Endodermal cell (in vitro differentiated cells): ENCODE measurements around the gene CENPP. TPM values are rescaled to one million over a fixed set of nuclear protein-coding genes. Genes with fewer than 3 reads are reported as not detected.

Source experiments
- DNase-seq: peaks from one replicate; pipeline ENCODE4 v3.0.0-alpha.2; 2017
- H3K27ac ChIP-seq: 2 replicates; pipeline ENCODE4 v1.5.1; 2013; ENCODE audit warnings: mild to moderate bottlenecking, low read depth, low read length, moderate library complexity
- H3K27me3 ChIP-seq: 2 replicates; pipeline ENCODE4 v1.6.1; 2013; ENCODE audit warnings: mild to moderate bottlenecking, low read length, moderate library complexity; ENCODE audit not compliant: insufficient read depth, control insufficient read depth, poor library complexity, severe bottlenecking
- H3K36me3 ChIP-seq: 2 replicates; pipeline ENCODE4 v1.7.0; 2013; ENCODE audit warnings: mild to moderate bottlenecking, low read length, moderate library complexity; ENCODE audit not compliant: control insufficient read depth, insufficient read depth
- H3K4me1 ChIP-seq: one replicate; pipeline ENCODE4 v1.7.0; 2013; ENCODE audit warnings: low read length; ENCODE audit not compliant: control insufficient read depth, insufficient read depth
- H3K4me3 ChIP-seq: 2 replicates; pipeline ENCODE4 v1.5.1; 2013; ENCODE audit warnings: mild to moderate bottlenecking, low read length, moderate library complexity
- H3K9ac ChIP-seq: 2 replicates; pipeline ENCODE4 v1.6.1; 2013; ENCODE audit warnings: mild to moderate bottlenecking, low read length, moderate library complexity; ENCODE audit not compliant: poor library complexity, severe bottlenecking; ENCODE audit errors: extremely low read depth
- H3K9me3 ChIP-seq: 2 replicates; pipeline ENCODE4 v1.6.1; 2013; ENCODE audit warnings: mild to moderate bottlenecking, low read length, moderate library complexity; ENCODE audit not compliant: control insufficient read depth
- H3K27ac Mint-ChIP-seq: 2 replicates; pipeline ENCODE4 v1.8.0; 2020; ENCODE audit warnings: mixed read lengths
- H3K27me3 Mint-ChIP-seq: 2 replicates; pipeline ENCODE4 v1.8.0; 2021; ENCODE audit warnings: mild to moderate bottlenecking, mixed read lengths; ENCODE audit not compliant: insufficient read depth
- H3K36me3 Mint-ChIP-seq: 2 replicates; pipeline ENCODE4 v1.8.0; 2020; ENCODE audit warnings: low read depth, mixed read lengths
- H3K4me1 Mint-ChIP-seq: 2 replicates; pipeline ENCODE4 v1.8.0; 2020; ENCODE audit warnings: mixed read lengths
- H3K4me3 Mint-ChIP-seq: 2 replicates; pipeline ENCODE4 v1.8.0; 2020; ENCODE audit warnings: mild to moderate bottlenecking, moderate library complexity, mixed read lengths
- H3K9me3 Mint-ChIP-seq: 2 replicates; pipeline ENCODE4 v1.8.0; 2020; ENCODE audit warnings: mild to moderate bottlenecking, mixed read lengths
- WGBS, 2 experiments: methylation state at CpG; one replicate each; pipeline versions ENCODE4 v1.1.5 to v1.1.7; 2013; ENCODE audit warnings: missing lambda C conversion rate in 2 of 2, mixed read lengths in 1 of 2; ENCODE audit not compliant: insufficient coverage in 1 of 2, insufficient read length in 1 of 2; 5-methylcytosine and 5-hydroxymethylcytosine counted together
- microRNA-seq: library from miRNA; unstranded; fragments of <30 nt; microRNA quantifications from one replicate; pipeline ENCODE4 v1.2.0, GENCODE V29; 2020; ENCODE audit warnings: borderline microRNAs expressed
- total RNA-seq, 2 donors: library from RNA; stranded (reverse); fragmentation: NEBNext Ultra II Directional in 1 of 2; extraction: Animal tissue kit (Norgen Biotek cat#: 25700) in 1 of 2; gene quantifications; 2 replicates in 1 of 2; 3 replicates in 1 of 2; pipeline ENCODE4 v1.2.1, GENCODE V29; 2021
- TF ChIP-seq, protein P1 (sequence below): fragments of 200-600 bp; sonication (generic); conservative IDR thresholded peaks from 2 replicates; pipeline ENCODE4 v1.5.0; 2021; ENCODE audit warnings: antibody characterized with exemption, mild to moderate bottlenecking

CENPP gene
- total RNA-seq, 2 donors from 2014 or later: 8.2 to 9.2 TPM

DNA sequence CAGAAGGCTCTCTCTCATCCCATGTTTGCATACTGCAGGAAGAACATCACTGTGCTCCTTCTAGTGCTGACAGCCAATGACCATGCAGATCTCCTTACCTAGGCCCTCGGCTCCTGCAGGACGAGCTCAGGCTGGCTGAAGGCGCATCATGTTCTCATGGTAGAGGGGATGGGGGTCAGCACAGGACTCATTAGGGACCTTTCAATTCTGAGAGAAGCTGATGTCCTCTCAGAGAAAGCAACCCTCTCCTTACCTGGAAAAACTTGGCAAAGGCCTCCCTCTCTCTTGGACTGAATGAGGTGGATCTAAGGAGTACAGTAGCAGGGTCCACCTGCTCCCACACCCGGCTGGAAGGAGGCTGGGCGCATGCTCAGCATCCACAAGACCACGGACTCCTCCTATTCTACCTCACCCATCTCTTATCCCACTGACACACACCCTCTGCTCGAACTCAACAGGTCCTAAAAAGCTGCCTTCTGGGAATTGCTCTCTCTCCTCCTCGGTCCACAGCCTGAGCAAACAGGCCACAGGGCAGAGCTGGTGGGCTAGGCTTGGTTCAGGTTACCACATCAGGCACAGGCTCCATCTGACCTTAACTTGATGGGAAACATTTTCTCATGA is 341.3 kb downstream of the CENPP start:
- Mint-ChIP-seq H3K36me3 (peaks cover 4% of the 10 kb centered on the region), H3K4me3 (no peak overlapping the region), H3K4me1 (peaks cover 10% of the 10 kb centered on the region), H3K9me3 (no peaks in the 10 kb centered on the region), H3K27me3 (no peaks in the 10 kb centered on the region), H3K27ac (no peak overlapping the region)
- no peaks in the 10 kb centered on the region for H3K9me3 ChIP-seq
- no peaks in the 10 kb centered on the region for H3K4me1 ChIP-seq
- H3K27me3 ChIP-seq: no peaks in the 10 kb centered on the region
- TF ChIP-seq, protein P1, sequence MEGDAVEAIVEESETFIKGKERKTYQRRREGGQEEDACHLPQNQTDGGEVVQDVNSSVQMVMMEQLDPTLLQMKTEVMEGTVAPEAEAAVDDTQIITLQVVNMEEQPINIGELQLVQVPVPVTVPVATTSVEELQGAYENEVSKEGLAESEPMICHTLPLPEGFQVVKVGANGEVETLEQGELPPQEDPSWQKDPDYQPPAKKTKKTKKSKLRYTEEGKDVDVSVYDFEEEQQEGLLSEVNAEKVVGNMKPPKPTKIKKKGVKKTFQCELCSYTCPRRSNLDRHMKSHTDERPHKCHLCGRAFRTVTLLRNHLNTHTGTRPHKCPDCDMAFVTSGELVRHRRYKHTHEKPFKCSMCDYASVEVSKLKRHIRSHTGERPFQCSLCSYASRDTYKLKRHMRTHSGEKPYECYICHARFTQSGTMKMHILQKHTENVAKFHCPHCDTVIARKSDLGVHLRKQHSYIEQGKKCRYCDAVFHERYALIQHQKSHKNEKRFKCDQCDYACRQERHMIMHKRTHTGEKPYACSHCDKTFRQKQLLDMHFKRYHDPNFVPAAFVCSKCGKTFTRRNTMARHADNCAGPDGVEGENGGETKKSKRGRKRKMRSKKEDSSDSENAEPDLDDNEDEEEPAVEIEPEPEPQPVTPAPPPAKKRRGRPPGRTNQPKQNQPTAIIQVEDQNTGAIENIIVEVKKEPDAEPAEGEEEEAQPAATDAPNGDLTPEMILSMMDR: no peak
- peak; percentile 21 for DNase-seq
- H3K9ac ChIP-seq: no peak overlapping the region
- no peaks in the 10 kb centered on the region for H3K36me3 ChIP-seq
- no peak overlapping the region for H3K4me3 ChIP-seq
- H3K27ac ChIP-seq: no peak overlapping the region
- WGBS, 2 experiments: 89 to 90% methylated on average over 3 to 8 of the region's 8 CpGs

DNA sequence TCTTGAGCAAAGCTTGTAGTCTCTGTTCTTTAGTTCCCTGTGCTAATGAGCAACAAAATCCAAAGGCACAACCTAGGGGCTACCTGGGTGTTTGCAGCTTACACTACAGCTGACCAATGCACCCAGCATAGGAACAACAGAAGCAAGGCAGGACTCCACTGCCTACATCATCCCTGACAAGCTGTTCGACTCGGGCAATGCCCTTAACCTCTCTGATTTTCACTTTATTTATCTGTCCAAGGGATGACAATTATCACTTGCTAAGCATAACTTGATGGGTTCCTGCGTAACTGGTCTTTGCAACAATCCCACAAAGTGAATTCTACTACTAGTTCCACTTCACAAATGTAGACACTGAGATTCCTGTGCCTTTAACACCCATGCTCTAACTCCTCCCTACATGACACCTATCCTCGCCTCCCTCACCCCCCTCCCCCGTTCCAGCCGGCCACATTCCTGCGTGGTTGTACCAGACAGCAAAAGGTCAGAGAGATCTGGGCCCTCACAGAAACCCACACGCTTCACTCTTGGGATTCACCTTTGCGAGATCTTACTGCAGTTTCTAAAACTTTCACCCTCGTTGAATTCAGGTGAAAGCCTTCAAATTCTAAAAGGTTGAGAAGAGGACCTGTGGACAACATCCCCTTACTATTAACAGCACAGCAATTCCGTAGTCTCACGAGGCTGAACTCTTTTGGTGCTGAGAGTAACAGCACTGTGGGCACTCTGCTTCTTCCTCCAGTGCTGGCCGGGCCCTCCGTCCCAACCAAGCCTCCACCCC is 343.2 kb downstream of the CENPP start:
- Mint-ChIP-seq H3K9me3 (no peaks in the 10 kb centered on the region), H3K4me3 (peak overlapping the region; percentile 96), H3K27me3 (no peaks in the 10 kb centered on the region), H3K36me3 (peaks cover 4% of the 10 kb centered on the region), H3K27ac (peak overlapping the region; percentile 86), H3K4me1 (peaks cover 10% of the 10 kb centered on the region)
- 33 to 55% methylated on average over 6 to 14 of the region's 14 CpGs for WGBS, 2 experiments
- peak; percentile 63 for DNase-seq
- Histone ChIP-seq H3K9me3 (no peaks in the 10 kb centered on the region), H3K27ac (peak overlapping the region; percentile 16), H3K9ac (peak overlapping the region; percentile 87), H3K4me3 (peak overlapping the region; percentile 98), H3K36me3 (no peaks in the 10 kb centered on the region), H3K27me3 (no peaks in the 10 kb centered on the region), H3K4me1 (no peaks in the 10 kb centered on the region)
- TF ChIP-seq, protein P1: no peak

DNA sequence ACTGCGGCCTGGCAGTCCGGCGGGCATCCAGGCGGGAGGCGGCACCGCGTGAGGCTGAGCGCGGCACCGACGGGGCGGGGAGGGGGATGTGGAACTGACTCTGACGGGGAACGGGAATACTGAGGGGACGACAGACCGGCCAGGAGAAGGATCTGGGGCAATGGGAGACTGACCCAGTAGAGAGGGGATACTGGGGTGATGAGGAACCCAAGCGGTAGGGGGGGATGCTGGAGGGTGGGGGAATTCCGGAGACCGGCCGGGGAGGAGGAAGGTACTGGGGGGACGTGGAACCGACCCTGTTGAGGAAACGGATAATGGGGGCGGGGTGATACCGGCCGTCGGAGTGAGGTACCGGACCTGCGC is 343.8 kb downstream of the CENPP start:
- peak overlapping the region; percentile 16 for H3K27ac ChIP-seq
- no peaks in the 10 kb centered on the region for H3K27me3 Mint-ChIP-seq
- peak overlapping the region; percentile 86 for H3K27ac Mint-ChIP-seq
- no peaks in the 10 kb centered on the region for H3K36me3 ChIP-seq
- H3K9me3 Mint-ChIP-seq: no peaks in the 10 kb centered on the region
- WGBS, 2 experiments: 0 to 1% methylated on average over 14 to 29 of the region's 29 CpGs
- TF ChIP-seq, protein P1: no peak
- no peaks in the 10 kb centered on the region for H3K4me1 ChIP-seq
- peaks cover 10% of the 10 kb centered on the region for H3K4me1 Mint-ChIP-seq
- peak overlapping the region; percentile 87 for H3K9ac ChIP-seq
- no peaks in the 10 kb centered on the region for H3K9me3 ChIP-seq
- H3K4me3 Mint-ChIP-seq: peak overlapping the region; percentile 96
- H3K27me3 ChIP-seq: no peaks in the 10 kb centered on the region
- peak overlapping the region; percentile 98 for H3K4me3 ChIP-seq
- DNase-seq: peak; percentile 75
- H3K36me3 Mint-ChIP-seq: peaks cover 4% of the 10 kb centered on the region

Small RNAs within 50 kb of the gene (microRNA-seq; reads per million reads assigned to microRNA genes)
- 0.59 reads per million for gene MIR3651
- gene MIR4670: not detected

Other genes starting within 250 kb of the CENPP start
- gene SPTLC1, start 210.5 kb upstream of the CENPP start, total RNA-seq: 10 to 100 TPM; 68.3 to 75.6 TPM
- 100 to 1,000 TPM; 170 to 173 TPM for gene IARS1, start 32.3 kb upstream of the CENPP start, total RNA-seq
- gene NOL8, start 603 bp upstream of the CENPP start, total RNA-seq: 10 to 100 TPM; 30.0 to 31.7 TPM
- gene OGN, start 78.6 kb downstream of the CENPP start, total RNA-seq: not detected
- gene OMD, start 98.5 kb downstream of the CENPP start, total RNA-seq: not detected
- gene ASPN, start 156.6 kb downstream of the CENPP start, total RNA-seq: not detected
- 1 to 10 TPM; 1.8 to 3.2 TPM for gene ECM2, start 210.0 kb downstream of the CENPP start, total RNA-seq